WERI-Rb-1 (cell line): ENCODE results near the gene NPHP4.

Experiments
- DNase-seq: peaks from one replicate; pipeline ENCODE4 v3.0.0-alpha.2; 2020
- H3K27ac ChIP-seq: fragments of 250-450 bp; sonication (Bioruptor Pico); 2 replicates; pipeline ENCODE4 v1.5.1; 2020; ENCODE audit warnings: mild to moderate bottlenecking, moderate library complexity
- H3K27me3 ChIP-seq: fragments of 250-450 bp; sonication (Bioruptor Pico); 2 replicates; pipeline ENCODE4 v1.5.1; 2021; ENCODE audit warnings: mild to moderate bottlenecking, low read depth, moderate library complexity; ENCODE audit not compliant: insufficient read depth, severe bottlenecking
- H3K36me3 ChIP-seq: fragments of 250-450 bp; sonication (Bioruptor Pico); 2 replicates; pipeline ENCODE4 v1.5.1; 2020; ENCODE audit warnings: mild to moderate bottlenecking, moderate library complexity
- H3K4me3 ChIP-seq: 2 replicates; pipeline ENCODE4 v1.5.1; 2011; ENCODE audit warnings: low read depth, mild to moderate bottlenecking, control low read depth, low read length
- H3K9me3 ChIP-seq: fragments of 250-450 bp; sonication (Bioruptor Pico); 2 replicates; pipeline ENCODE4 v1.5.1; 2021; ENCODE audit warnings: mild to moderate bottlenecking, moderate library complexity; ENCODE audit not compliant: severe bottlenecking
- TF ChIP-seq, protein P1 (sequence below): IDR thresholded peaks from 2 replicates; pipeline ENCODE4 v1.5.1; 2011; ENCODE audit warnings: low read depth, mild to moderate bottlenecking, control low read depth, inconsistent platforms, low read length

NPHP4 gene

GRCh38 chr1:5941671-5942070 lies 50.6 kb downstream of the NPHP4 start:
- Histone ChIP-seq H3K36me3 (no peaks in the 10 kb centered on the region; the same call in none of the 2 replicates), H3K27ac (no peak overlapping the region), H3K9me3 (no peaks in the 10 kb centered on the region), H3K4me3 (no peak overlapping the region), H3K27me3 (no peaks in the 10 kb centered on the region)
- no peak for DNase-seq
- TF ChIP-seq, protein P1, sequence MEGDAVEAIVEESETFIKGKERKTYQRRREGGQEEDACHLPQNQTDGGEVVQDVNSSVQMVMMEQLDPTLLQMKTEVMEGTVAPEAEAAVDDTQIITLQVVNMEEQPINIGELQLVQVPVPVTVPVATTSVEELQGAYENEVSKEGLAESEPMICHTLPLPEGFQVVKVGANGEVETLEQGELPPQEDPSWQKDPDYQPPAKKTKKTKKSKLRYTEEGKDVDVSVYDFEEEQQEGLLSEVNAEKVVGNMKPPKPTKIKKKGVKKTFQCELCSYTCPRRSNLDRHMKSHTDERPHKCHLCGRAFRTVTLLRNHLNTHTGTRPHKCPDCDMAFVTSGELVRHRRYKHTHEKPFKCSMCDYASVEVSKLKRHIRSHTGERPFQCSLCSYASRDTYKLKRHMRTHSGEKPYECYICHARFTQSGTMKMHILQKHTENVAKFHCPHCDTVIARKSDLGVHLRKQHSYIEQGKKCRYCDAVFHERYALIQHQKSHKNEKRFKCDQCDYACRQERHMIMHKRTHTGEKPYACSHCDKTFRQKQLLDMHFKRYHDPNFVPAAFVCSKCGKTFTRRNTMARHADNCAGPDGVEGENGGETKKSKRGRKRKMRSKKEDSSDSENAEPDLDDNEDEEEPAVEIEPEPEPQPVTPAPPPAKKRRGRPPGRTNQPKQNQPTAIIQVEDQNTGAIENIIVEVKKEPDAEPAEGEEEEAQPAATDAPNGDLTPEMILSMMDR, result no peak

DNA sequence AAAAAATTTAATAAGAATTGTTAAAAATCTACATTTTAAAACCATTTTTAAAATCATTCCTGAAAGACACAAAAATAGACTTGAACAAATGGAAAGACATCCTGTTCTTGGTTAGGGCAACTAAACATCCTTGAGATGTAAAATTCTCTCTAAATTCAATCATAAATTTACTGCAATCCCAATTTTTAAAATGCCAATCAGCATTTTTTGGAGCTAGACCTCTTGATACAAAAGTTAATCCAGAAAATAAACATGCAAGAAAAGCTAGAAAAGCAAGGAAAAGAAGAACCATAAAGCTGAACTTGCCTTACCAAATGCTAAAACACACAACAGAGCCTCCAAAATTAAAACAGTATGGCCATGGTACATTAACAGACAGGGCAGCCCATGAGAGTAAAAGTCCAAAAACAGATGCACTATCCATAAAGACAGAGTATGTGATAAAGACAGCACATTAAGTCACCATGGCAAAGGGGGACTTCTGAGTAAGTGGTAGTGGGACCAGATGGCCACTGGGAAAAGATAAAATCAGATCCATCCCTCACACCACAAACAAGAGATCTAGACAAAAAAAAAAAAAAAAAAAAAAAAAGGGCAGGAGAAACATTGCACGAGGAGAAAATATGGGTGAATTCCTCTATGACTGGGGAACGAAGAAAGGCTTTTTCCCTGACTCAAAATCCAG lies 51.4 kb downstream of the NPHP4 start:
- Histone ChIP-seq H3K27me3 (no peaks in the 10 kb centered on the region), H3K9me3 (no peaks in the 10 kb centered on the region), H3K27ac (no peak overlapping the region), H3K4me3 (no peak overlapping the region), H3K36me3 (no peaks in the 10 kb centered on the region; the same call in none of the 2 replicates)
- DNase-seq, result no peak
- TF ChIP-seq, protein P1, result no peak

- Histone ChIP-seq H3K4me3 (no peak overlapping the region), H3K9me3 (no peaks in the 10 kb centered on the region), H3K27ac (no peak overlapping the region), H3K36me3 (no peaks in the 10 kb centered on the region; the same call in 1 of the 2 replicates), H3K27me3 (no peaks in the 10 kb centered on the region)
- TF ChIP-seq, protein P1, result no peak
- DNase-seq, result no peak
Observed at GRCh38 chr1:5939271-5940170, 52.7 kb downstream of the NPHP4 start.

- Histone ChIP-seq H3K9me3 (no peaks in the 10 kb centered on the region), H3K36me3 (no peaks in the 10 kb centered on the region; the same call in none of the 2 replicates), H3K4me3 (no peak overlapping the region), H3K27me3 (no peaks in the 10 kb centered on the region), H3K27ac (no peak overlapping the region)
- DNase-seq, result no peak
- TF ChIP-seq, protein P1, result no peak
Observed at GRCh38 chr1:5938101-5938646, 54.1 kb downstream of the NPHP4 start.

DNA sequence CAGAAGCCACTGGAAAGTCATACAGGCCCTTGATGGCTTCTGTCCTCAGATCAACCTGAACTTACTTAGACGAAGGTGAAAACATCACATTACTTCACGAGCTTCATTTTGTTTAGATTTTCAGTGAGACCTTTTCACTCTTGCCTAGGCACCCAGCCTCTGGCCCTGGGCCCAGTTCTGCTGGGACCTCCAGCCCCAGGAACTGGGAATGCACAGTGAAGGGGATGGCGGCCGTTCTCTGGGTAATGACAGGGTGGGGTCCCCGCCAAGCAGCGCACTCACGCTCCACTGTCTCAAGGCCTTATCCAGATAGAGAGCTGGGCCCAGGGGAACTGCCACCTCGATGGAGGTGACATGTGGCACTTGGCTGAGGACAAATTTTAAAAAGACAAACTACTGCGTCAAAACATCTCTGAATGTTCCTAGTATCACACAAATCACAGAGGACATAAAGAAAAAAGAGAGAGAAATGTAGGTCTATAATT lies 54.8 kb downstream of the NPHP4 start:
- no peak for DNase-seq
- no peak overlapping the region for H3K27ac ChIP-seq
- H3K27me3 ChIP-seq, result no peaks in the 10 kb centered on the region
- no peaks in the 10 kb centered on the region; the same call in none of the 2 replicates for H3K36me3 ChIP-seq
- H3K9me3 ChIP-seq, result no peaks in the 10 kb centered on the region
- TF ChIP-seq, protein P1, result no peak
- no peak overlapping the region for H3K4me3 ChIP-seq
